HepG2 (cell line): ENCODE measurements around the gene ZNF22. TPM values are rescaled to one million over a fixed set of nuclear protein-coding genes. Genes with fewer than 3 reads are reported as not detected.

Source experiments
- ATF3 ChIP-seq: sonication (generic); formaldehyde crosslinking; IDR thresholded peaks from 2 replicates; pipeline ENCODE4 v1.4.0; 2020; ENCODE audit warnings: missing genetic modification reagents
- CCDC6 ChIP-seq: sonication (generic); formaldehyde crosslinking; IDR thresholded peaks from 2 replicates; pipeline ENCODE4 v1.8.1; 2022; ENCODE audit warnings: mild to moderate bottlenecking, missing genetic modification reagents, moderate library complexity
- CEBPZ ChIP-seq: IDR thresholded peaks from 2 replicates; pipeline ENCODE4 v1.6.1; 2012; ENCODE audit warnings: low read length, improper control_type of control experiment
- HIVEP1 ChIP-seq: sonication (generic); formaldehyde crosslinking; IDR thresholded peaks from 2 replicates; pipeline ENCODE4 v1.4.0; 2020; ENCODE audit warnings: mild to moderate bottlenecking, missing genetic modification reagents
- IKZF4 ChIP-seq: sonication (generic); formaldehyde crosslinking; IDR thresholded peaks from 2 replicates; pipeline ENCODE4 v1.5.1; 2020; ENCODE audit warnings: borderline replicate concordance, mild to moderate bottlenecking, low read depth, missing genetic modification reagents; ENCODE audit errors: not compliant biosample characterization
- ISX ChIP-seq: sonication (generic); formaldehyde crosslinking; conservative IDR thresholded peaks from 2 replicates; pipeline ENCODE4 v1.5.0; 2020; ENCODE audit warnings: missing genetic modification reagents
- NFIC ChIP-seq: IDR thresholded peaks from 2 replicates; pipeline ENCODE4 v1.6.1; 2012; ENCODE audit warnings: mild to moderate bottlenecking, low read length, inconsistent platforms
- PCBP1 ChIP-seq: fragments of 200-400 bp; formaldehyde crosslinking; IDR thresholded peaks from 2 replicates; pipeline ENCODE4 v1.6.1; 2017; ENCODE audit warnings: mild to moderate bottlenecking, low read depth, low read length, borderline replicate concordance
- POGZ ChIP-seq: sonication (generic); formaldehyde crosslinking; IDR thresholded peaks from 2 replicates; pipeline ENCODE4 v1.4.0; 2020; ENCODE audit warnings: mild to moderate bottlenecking, missing genetic modification reagents
- SCMH1 ChIP-seq: sonication (generic); formaldehyde crosslinking; IDR thresholded peaks from 2 replicates; pipeline ENCODE4 v1.9.0; 2021; ENCODE audit warnings: missing genetic modification reagents, mild to moderate bottlenecking, borderline replicate concordance
- SIN3A ChIP-seq: IDR thresholded peaks from 2 replicates; pipeline ENCODE4 v1.6.1; 2011; ENCODE audit warnings: low read depth, mild to moderate bottlenecking, control low read depth, low read length, borderline replicate concordance
- ZNF574 ChIP-seq: sonication (generic); formaldehyde crosslinking; IDR thresholded peaks from 2 replicates; pipeline ENCODE4 v1.4.0; 2020; ENCODE audit warnings: missing genetic modification reagents
- polyA plus RNA-seq, 8 experiments: library from polyadenylated mRNA; depleted of rRNA in 3 of 8; stranded (reverse) in 7 of 8; unstranded in 1 of 8; fragments of >200 nt; fragmentation: Illumina TruSeq in 4 of 8; extraction: Trizol in 4 of 8; gene quantifications; 2 replicates each; pipeline versions ENCODE4 v1.2.1 to v1.2.3, GENCODE V29; 2011 to 2016; ENCODE audit warnings: low read depth in 4 of 8, missing spikeins in 1 of 8, mixed read lengths in 1 of 8; ENCODE audit not compliant: insufficient read depth in 1 of 8
- total RNA-seq, 5 experiments: library from RNA; depleted of rRNA; stranded (reverse); fragments of >200 nt; fragmentation: Illumina TruSeq; extraction: Trizol; gene quantifications; 2 replicates each; pipeline ENCODE4 v1.2.3, GENCODE V29; 2016; ENCODE audit warnings: low read depth in 1 of 5
- TF ChIP-seq, protein P1 (sequence below): sonication (generic); formaldehyde crosslinking; IDR thresholded peaks from 2 replicates; pipeline ENCODE4 v1.5.0; 2020; ENCODE audit warnings: mild to moderate bottlenecking, missing genetic modification reagents, borderline replicate concordance
- TF ChIP-seq, protein P2 (sequence below): sonication (generic); formaldehyde crosslinking; IDR thresholded peaks from 2 replicates; pipeline ENCODE4 v1.5.0; 2020; ENCODE audit warnings: mild to moderate bottlenecking, missing genetic modification reagents

Gene ZNF22
- total and polyA plus RNA-seq, 2 of the 13 experiments (the other 11 are each of a cell fraction or from before 2014, with no cell fraction given): 0.40 to 1.3 TPM

DNA sequence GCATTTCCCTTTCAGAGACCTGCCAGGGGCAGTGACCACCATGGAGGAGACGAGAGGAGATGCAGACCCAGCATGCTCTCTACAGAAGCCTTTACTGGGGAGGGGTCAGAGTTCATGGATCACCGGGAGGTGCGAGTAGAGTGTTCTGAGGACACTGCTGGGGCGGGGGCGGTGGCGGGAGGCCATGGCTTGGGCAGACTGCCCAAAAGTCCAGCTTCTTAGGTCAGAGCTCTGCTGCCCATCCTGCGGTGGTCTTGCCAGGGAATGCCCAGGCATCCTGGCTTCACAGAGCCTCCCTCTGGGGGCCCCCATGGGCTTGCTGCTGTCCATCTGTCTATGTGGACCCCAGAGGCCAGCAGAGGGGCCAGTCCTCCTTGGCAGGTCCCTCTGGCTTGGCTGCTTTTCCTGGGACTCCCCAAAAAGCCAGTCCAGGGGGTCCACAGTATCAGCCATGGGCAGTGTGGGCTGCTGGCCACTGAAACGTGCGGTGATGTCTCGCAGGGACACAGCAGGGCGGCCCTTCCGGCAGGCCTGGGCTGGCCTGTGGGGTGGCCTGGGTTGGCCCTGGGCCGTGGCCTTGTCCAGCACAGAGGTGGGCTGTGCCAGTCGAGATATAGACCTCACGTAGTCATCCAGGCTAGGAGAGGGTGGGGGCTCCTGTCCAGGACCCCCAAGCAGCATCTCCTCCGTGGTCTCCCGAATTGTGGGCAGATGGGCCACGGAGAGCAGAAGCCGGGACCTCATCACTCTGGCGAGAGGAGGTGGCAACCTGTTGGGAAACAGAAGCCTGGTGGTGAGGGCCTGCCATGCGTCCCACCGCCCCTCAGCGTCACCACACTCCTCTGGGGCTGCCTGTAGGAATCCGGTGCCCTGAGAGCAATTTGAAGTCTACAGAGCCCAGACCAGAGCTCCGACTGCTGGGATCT is 23.2 kb upstream of the ZNF22 start (continued):
- TF ChIP-seq SCMH1 (CRISPR knock-in tag) (no peak), SIN3A (no peak), IKZF4 (CRISPR knock-in tag) (no peak), ATF3 (CRISPR knock-in tag) (no peak), NFIC (no peak), POGZ (no peak), HIVEP1 (CRISPR knock-in tag) (no peak), ZNF574 (peak; percentile 13; the same call in 1 of the 2 replicates), ISX (CRISPR knock-in tag) (no peak), CEBPZ (no peak), PCBP1 (no peak), CCDC6 (CRISPR knock-in tag) (peak; percentile 53; the same call in 1 of the 2 replicates)
- TF ChIP-seq, protein P1, sequence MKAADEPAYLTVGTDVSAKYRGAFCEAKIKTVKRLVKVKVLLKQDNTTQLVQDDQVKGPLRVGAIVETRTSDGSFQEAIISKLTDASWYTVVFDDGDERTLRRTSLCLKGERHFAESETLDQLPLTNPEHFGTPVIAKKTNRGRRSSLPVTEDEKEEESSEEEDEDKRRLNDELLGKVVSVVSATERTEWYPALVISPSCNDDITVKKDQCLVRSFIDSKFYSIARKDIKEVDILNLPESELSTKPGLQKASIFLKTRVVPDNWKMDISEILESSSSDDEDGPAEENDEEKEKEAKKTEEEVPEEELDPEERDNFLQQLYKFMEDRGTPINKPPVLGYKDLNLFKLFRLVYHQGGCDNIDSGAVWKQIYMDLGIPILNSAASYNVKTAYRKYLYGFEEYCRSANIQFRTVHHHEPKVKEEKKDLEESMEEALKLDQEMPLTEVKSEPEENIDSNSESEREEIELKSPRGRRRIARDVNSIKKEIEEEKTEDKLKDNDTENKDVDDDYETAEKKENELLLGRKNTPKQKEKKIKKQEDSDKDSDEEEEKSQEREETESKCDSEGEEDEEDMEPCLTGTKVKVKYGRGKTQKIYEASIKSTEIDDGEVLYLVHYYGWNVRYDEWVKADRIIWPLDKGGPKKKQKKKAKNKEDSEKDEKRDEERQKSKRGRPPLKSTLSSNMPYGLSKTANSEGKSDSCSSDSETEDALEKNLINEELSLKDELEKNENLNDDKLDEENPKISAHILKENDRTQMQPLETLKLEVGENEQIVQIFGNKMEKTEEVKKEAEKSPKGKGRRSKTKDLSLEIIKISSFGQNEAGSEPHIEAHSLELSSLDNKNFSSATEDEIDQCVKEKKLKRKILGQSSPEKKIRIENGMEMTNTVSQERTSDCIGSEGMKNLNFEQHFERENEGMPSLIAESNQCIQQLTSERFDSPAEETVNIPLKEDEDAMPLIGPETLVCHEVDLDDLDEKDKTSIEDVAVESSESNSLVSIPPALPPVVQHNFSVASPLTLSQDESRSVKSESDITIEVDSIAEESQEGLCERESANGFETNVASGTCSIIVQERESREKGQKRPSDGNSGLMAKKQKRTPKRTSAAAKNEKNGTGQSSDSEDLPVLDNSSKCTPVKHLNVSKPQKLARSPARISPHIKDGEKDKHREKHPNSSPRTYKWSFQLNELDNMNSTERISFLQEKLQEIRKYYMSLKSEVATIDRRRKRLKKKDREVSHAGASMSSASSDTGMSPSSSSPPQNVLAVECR (CRISPR knock-in tag): no peak
- TF ChIP-seq, protein P2, sequence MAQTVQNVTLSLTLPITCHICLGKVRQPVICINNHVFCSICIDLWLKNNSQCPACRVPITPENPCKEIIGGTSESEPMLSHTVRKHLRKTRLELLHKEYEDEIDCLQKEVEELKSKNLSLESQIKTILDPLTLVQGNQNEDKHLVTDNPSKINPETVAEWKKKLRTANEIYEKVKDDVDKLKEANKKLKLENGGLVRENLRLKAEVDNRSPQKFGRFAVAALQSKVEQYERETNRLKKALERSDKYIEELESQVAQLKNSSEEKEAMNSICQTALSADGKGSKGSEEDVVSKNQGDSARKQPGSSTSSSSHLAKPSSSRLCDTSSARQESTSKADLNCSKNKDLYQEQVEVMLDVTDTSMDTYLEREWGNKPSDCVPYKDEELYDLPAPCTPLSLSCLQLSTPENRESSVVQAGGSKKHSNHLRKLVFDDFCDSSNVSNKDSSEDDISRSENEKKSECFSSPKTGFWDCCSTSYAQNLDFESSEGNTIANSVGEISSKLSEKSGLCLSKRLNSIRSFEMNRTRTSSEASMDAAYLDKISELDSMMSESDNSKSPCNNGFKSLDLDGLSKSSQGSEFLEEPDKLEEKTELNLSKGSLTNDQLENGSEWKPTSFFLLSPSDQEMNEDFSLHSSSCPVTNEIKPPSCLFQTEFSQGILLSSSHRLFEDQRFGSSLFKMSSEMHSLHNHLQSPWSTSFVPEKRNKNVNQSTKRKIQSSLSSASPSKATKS (CRISPR knock-in tag): peak; percentile 77; the same call in 1 of the 2 replicates
